GM18861 (cell line): ENCODE results near the gene ZMIZ1.

Experiments used
- ATAC-seq: cut with Tn5 transposase; IDR thresholded peaks from one replicate; pipeline ENCODE4 v1.9.1; 2021; ENCODE audit not compliant: unreplicated experiment

Gene ZMIZ1

GRCh38 chr10:79149345-79149661, 80.5 kb downstream of the ZMIZ1 start:
- ATAC-seq, result no peak

GRCh38 chr10:79149662-79150443, 81.1 kb downstream of the ZMIZ1 start:
- peak; percentile 47 for ATAC-seq

- no peak for ATAC-seq
Measured at GRCh38 chr10:79150444-79150754, 81.6 kb downstream of the ZMIZ1 start.

- ATAC-seq, result no peak
Measured at GRCh38 chr10:79152423-79152817, 83.7 kb downstream of the ZMIZ1 start.

- no peak for ATAC-seq
Measured at GRCh38 chr10:79153745-79154144, 85.0 kb downstream of the ZMIZ1 start.

GRCh38 chr10:79155301-79156081, 86.7 kb downstream of the ZMIZ1 start:
- ATAC-seq, result no peak

GRCh38 chr10:79156334-79157274, 87.8 kb downstream of the ZMIZ1 start:
- ATAC-seq, result no peak

GRCh38 chr10:79158004-79158340, 89.2 kb downstream of the ZMIZ1 start:
- ATAC-seq, result no peak

- ATAC-seq, result no peak
Measured at GRCh38 chr10:79158402-79159097, 89.8 kb downstream of the ZMIZ1 start.

- ATAC-seq, result no peak
Measured at GRCh38 chr10:79159141-79159651, 90.4 kb downstream of the ZMIZ1 start.

- ATAC-seq, result no peak
Measured at GRCh38 chr10:79159785-79160184, 91.0 kb downstream of the ZMIZ1 start.

GRCh38 chr10:79160191-79160590, 91.4 kb downstream of the ZMIZ1 start:
- no peak for ATAC-seq

- ATAC-seq, result no peak
Measured at GRCh38 chr10:79161557-79161956, 92.8 kb downstream of the ZMIZ1 start.

- ATAC-seq, result no peak
Measured at GRCh38 chr10:79162022-79162421, 93.3 kb downstream of the ZMIZ1 start.

- no peak for ATAC-seq
Measured at GRCh38 chr10:79162861-79163665, 94.3 kb downstream of the ZMIZ1 start.

- no peak for ATAC-seq
Measured at GRCh38 chr10:79163666-79163975, 94.9 kb downstream of the ZMIZ1 start.

GRCh38 chr10:79164075-79164474, 95.3 kb downstream of the ZMIZ1 start:
- ATAC-seq, result no peak

GRCh38 chr10:79165070-79165778, 96.5 kb downstream of the ZMIZ1 start:
- no peak for ATAC-seq

- no peak for ATAC-seq
Measured at GRCh38 chr10:79166312-79166721, 97.6 kb downstream of the ZMIZ1 start.

GRCh38 chr10:79166741-79167140, 98.0 kb downstream of the ZMIZ1 start:
- no peak for ATAC-seq
